GM19463 (cell line): ENCODE measurements around the gene NADSYN1.

Source experiments
- ATAC-seq: cut with Tn5 transposase; IDR thresholded peaks from one replicate; pipeline ENCODE4 v1.9.1; 2021; ENCODE audit warnings: mild to moderate bottlenecking, moderate library complexity; ENCODE audit not compliant: unreplicated experiment

NADSYN1 gene

DNA sequence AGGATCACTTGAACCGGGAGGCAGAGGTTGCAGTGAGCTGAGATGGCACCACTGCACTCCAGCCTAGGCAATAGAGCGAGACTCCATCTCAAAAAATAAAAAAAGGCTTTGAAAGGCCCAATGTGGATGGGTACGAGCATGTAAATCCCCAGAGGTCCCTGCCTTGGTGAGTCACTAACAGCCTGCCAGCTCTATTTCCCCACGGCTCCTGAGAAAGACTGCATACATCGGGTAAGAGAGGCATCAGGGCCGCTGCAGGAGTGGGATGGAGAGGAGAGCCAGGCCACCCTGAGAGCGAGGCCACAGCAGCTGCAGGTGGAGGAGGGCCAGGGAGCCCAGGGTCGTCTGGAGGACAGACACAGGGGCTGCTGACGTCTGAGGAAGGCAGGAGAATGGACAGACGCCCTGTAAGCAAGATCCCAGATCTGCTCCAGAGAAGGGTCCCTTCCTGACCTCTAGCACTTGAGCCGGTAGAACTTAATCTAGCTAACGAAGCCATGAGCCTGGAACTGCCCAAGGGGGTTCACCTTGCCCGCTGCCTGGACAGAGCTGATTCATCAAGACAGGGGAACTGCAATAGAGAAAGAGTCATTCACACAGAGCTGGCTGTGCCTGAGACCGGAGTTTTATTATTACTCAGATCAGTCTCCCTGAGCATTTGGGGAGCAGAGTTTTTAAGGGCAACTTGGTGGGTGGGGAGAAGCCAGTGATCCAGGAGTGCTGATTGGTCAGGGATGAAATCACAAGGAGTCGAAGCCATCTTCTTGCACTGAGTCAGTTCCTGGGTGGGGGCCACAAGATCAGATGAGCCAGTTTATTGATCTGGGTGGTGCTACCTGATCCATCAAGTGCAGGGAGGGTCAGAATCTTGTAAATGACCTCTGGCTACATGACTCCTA, 90.1 kb downstream of the NADSYN1 start:
- no peak for ATAC-seq

DNA sequence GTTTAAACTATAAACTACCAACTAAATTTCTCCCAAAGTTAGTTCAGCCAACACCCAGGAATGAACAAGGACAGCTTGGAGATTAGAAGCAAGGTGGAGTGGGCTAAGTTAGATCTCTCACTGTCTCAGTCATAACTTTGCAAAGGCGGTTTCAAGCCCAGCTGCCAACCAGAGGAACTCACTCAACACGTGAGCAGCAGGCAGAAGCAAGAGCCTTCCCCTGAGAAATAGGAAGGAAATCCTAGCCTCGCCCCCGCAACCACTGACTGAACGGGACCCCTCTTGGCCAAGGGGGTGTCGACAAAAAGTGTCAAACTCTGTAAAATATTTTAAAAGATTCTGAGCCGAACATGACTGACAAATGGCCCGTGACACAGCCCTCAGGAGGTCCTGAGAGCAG, 90.9 kb downstream of the NADSYN1 start:
- ATAC-seq = no peak

- no peak for ATAC-seq
Measured at GRCh38 chr11:71544525-71545214, 91.7 kb downstream of the NADSYN1 start.

GRCh38 chr11:71545405-71545966, 92.5 kb downstream of the NADSYN1 start:
- no peak for ATAC-seq

- no peak for ATAC-seq
Measured at GRCh38 chr11:71548120-71548519, 95.1 kb downstream of the NADSYN1 start, which contains the start of gene KRTAP5-9. Gene KRTAP5-9 (plus strand): TSS chr11:71548420. CDS start chr11:71548658, 238 bp downstream.

DNA sequence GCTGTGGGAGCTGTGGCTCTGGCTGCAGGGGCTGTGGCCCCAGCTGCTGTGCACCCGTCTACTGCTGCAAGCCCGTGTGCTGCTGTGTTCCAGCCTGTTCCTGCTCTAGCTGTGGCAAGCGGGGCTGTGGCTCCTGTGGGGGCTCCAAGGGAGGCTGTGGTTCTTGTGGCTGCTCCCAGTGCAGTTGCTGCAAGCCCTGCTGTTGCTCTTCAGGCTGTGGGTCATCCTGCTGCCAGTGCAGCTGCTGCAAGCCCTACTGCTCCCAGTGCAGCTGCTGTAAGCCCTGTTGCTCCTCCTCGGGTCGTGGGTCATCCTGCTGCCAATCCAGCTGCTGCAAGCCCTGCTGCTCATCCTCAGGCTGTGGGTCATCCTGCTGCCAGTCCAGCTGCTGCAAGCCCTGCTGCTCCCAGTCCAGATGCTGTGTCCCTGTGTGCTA, 95.7 kb downstream of the NADSYN1 start:
- ATAC-seq = no peak
